Liver (tissue), 9 donors: ENCODE data around the gene PARD6A. TPM values are rescaled to one million over a fixed set of nuclear protein-coding genes. Genes with fewer than 3 reads are reported as not detected.

Experiments
- DNase-seq: peaks from one replicate; pipeline ENCODE4 v3.0.0-alpha.2; 2017; ENCODE audit warnings: low spot score
- H3K27ac ChIP-seq, 2 donors: one replicate each; pipeline ENCODE4 v1.7.0; 2013; ENCODE audit warnings: inconsistent platforms in 2 of 2, low read length in 2 of 2, control low read depth in 1 of 2, low read depth in 1 of 2, mild to moderate bottlenecking in 1 of 2
- H3K27me3 ChIP-seq, 4 donors: one replicate each; pipeline versions ENCODE4 v1.6.1 to v1.7.0; 2013; ENCODE audit warnings: low read length in 3 of 4, inconsistent platforms in 1 of 4, mild to moderate bottlenecking in 1 of 4, moderate library complexity in 1 of 4; ENCODE audit not compliant: control insufficient read depth in 4 of 4, insufficient read depth in 4 of 4
- H3K36me3 ChIP-seq, 4 donors: one replicate each; pipeline versions ENCODE4 v1.6.1 to v1.7.0; 2013; ENCODE audit warnings: low read length in 3 of 4, mild to moderate bottlenecking in 3 of 4, low read depth in 1 of 4, moderate library complexity in 1 of 4; ENCODE audit not compliant: control insufficient read depth in 4 of 4, insufficient read depth in 3 of 4
- H3K4me1 ChIP-seq, 4 donors: one replicate each; pipeline versions ENCODE4 v1.6.1 to v1.7.0; 2013; ENCODE audit warnings: low read length in 3 of 4, mild to moderate bottlenecking in 3 of 4, moderate library complexity in 1 of 4; ENCODE audit not compliant: control insufficient read depth in 4 of 4, insufficient read depth in 4 of 4
- H3K4me3 ChIP-seq, 3 donors: one replicate each; pipeline versions ENCODE4 v1.6.1 to v1.7.0; 2013; ENCODE audit warnings: low read length in 3 of 3, control low read depth in 1 of 3, low read depth in 1 of 3, mild to moderate bottlenecking in 1 of 3
- H3K9ac ChIP-seq, 2 donors: one replicate each; pipeline ENCODE4 v1.7.0; 2013; ENCODE audit warnings: low read length in 2 of 2, mild to moderate bottlenecking in 2 of 2, moderate library complexity in 2 of 2, control low read depth in 1 of 2, low read depth in 1 of 2
- H3K9me3 ChIP-seq, 4 donors: one replicate each; pipeline versions ENCODE4 v1.6.1 to v1.7.0; 2013; ENCODE audit warnings: low read length in 3 of 4; ENCODE audit not compliant: control insufficient read depth in 4 of 4
- ATF3 ChIP-seq: IDR thresholded peaks from 2 replicates; pipeline ENCODE4 v1.6.1; 2016; ENCODE audit warnings: antibody characterized with exemption
- CTCF ChIP-seq: fragments of 150-350 bp; IDR thresholded peaks from 2 replicates; pipeline ENCODE4 v1.5.1; 2017; ENCODE audit warnings: improper control_type of control experiment, low read depth, low read length; ENCODE audit not compliant: missing input control
- EGR1 ChIP-seq, 2 donors: IDR thresholded peaks; 2 replicates each; pipeline ENCODE4 v1.6.1; 2016 to 2018; ENCODE audit warnings: antibody characterized with exemption in 2 of 2, low read depth in 2 of 2
- FOXA1 ChIP-seq: IDR thresholded peaks from 2 replicates; pipeline ENCODE4 v1.6.1; 2016; ENCODE audit warnings: antibody characterized with exemption
- FOXA2 ChIP-seq: IDR thresholded peaks from 2 replicates; pipeline ENCODE4 v1.6.1; 2016; ENCODE audit warnings: antibody characterized with exemption
- GABPA ChIP-seq, 2 donors: IDR thresholded peaks in 1 of 2; conservative IDR thresholded peaks in 1 of 2; 2 replicates each; pipeline ENCODE4 v1.6.1; 2016; ENCODE audit warnings: antibody characterized with exemption in 2 of 2, mild to moderate bottlenecking in 1 of 2, moderate library complexity in 1 of 2
- HNF4A ChIP-seq, 2 donors: conservative IDR thresholded peaks; 2 replicates each; pipeline ENCODE4 v1.6.1; 2016; ENCODE audit warnings: antibody characterized with exemption in 2 of 2, mild to moderate bottlenecking in 2 of 2
- HNF4G ChIP-seq: IDR thresholded peaks from 2 replicates; pipeline ENCODE4 v1.6.1; 2016; ENCODE audit warnings: antibody characterized with exemption
- JUND ChIP-seq, 2 donors: IDR thresholded peaks; 2 replicates each; pipeline ENCODE4 v1.6.1; 2016; ENCODE audit warnings: antibody characterized with exemption in 2 of 2
- MAX ChIP-seq: IDR thresholded peaks from 2 replicates; pipeline ENCODE4 v1.6.1; 2016; ENCODE audit warnings: antibody characterized with exemption
- NR2F2 ChIP-seq: IDR thresholded peaks from 2 replicates; pipeline ENCODE4 v1.6.1; 2016; ENCODE audit warnings: antibody characterized with exemption
- RAD21 ChIP-seq, 2 donors: IDR thresholded peaks; 2 replicates each; pipeline ENCODE4 v1.6.1; 2016; ENCODE audit warnings: antibody characterized with exemption in 2 of 2, mild to moderate bottlenecking in 2 of 2
- REST ChIP-seq: IDR thresholded peaks from 2 replicates; pipeline ENCODE4 v1.6.1; 2016; ENCODE audit warnings: antibody characterized with exemption, mild to moderate bottlenecking
- RXRA ChIP-seq, 2 donors: IDR thresholded peaks; 2 replicates each; pipeline ENCODE4 v1.6.1; 2017 to 2018; ENCODE audit warnings: antibody characterized with exemption in 2 of 2, mild to moderate bottlenecking in 1 of 2
- SP1 ChIP-seq: IDR thresholded peaks from 2 replicates; pipeline ENCODE4 v1.6.1; 2018; ENCODE audit warnings: antibody characterized with exemption, mild to moderate bottlenecking
- TAF1 ChIP-seq: conservative IDR thresholded peaks from 2 replicates; pipeline ENCODE4 v1.6.1; 2016; ENCODE audit warnings: antibody characterized with exemption, mild to moderate bottlenecking
- YY1 ChIP-seq: IDR thresholded peaks from 2 replicates; pipeline ENCODE4 v1.6.1; 2016; ENCODE audit warnings: antibody characterized with exemption, mild to moderate bottlenecking
- ZBTB33 ChIP-seq: IDR thresholded peaks from 2 replicates; pipeline ENCODE4 v1.6.1; 2016; ENCODE audit warnings: antibody characterized with exemption
- WGBS: extraction: QIAGEN DNeasy Blood & Tissue Kit; methylation state at CpG from one replicate; pipeline ENCODE4 v1.1.7; 2013; 5-methylcytosine and 5-hydroxymethylcytosine counted together
- polyA plus RNA-seq, 2 donors: library from polyadenylated mRNA; stranded (reverse) in 1 of 2; unstranded in 1 of 2; fragments of 200-250 nt in 1 of 2; fragments of >200 nt in 1 of 2; fragmentation: Nextera tagmentation in 1 of 2; extraction: Ambion mirVana in 1 of 2; gene quantifications; one replicate each; pipeline versions ENCODE4 v1.2.1 to v1.2.3, GENCODE V29; 2013 to 2015
- total RNA-seq, 2 donors: library from RNA; depleted of rRNA; stranded (reverse); fragments of >200 nt; gene quantifications; one replicate each; pipeline ENCODE4 v1.2.3, GENCODE V29; 2014
- donor health status: healthy.
- donor health status: healthy.
- donor health status: healthy.
- donor health status: healthy.
- donor health status: healthy.

Gene PARD6A
- total and polyA plus RNA-seq, 4 donors, result 0.42 to 2.4 (median 1.8) TPM

- no peaks in the 10 kb centered on the region for H3K9me3 ChIP-seq
- DNase-seq, result no peak
- no peaks in the 10 kb centered on the region for H3K27me3 ChIP-seq
- TF ChIP-seq HNF4G, result no peak
- TF ChIP-seq YY1, result no peak
- no peak for TF ChIP-seq RXRA (IDR thresholded peaks at IDR 0.05)
- no peak for TF ChIP-seq FOXA1
- no peak for TF ChIP-seq HNF4A (conservative IDR thresholded peaks at IDR 0.05)
- TF ChIP-seq GABPA (IDR thresholded peaks at IDR 0.05 in 1 of 2, conservative IDR thresholded peaks at IDR 0.05 in 1 of 2), result no peak
- TF ChIP-seq REST, result no peak
- no peak for TF ChIP-seq NR2F2
- TF ChIP-seq RAD21 (IDR thresholded peaks at IDR 0.05), result no peak
- TF ChIP-seq FOXA2, result no peak
- no peak for TF ChIP-seq MAX
- TF ChIP-seq SP1, result no peak
- TF ChIP-seq TAF1, result no peak
- no peak for TF ChIP-seq JUND (IDR thresholded peaks at IDR 0.05)
- no peak for TF ChIP-seq EGR1 (IDR thresholded peaks at IDR 0.05; ENCODE audit: low read depth in 2 of 2)
- no peak for TF ChIP-seq ATF3
- TF ChIP-seq ZBTB33, result no peak
- no peak for TF ChIP-seq CTCF
- no peak overlapping the region for H3K4me3 ChIP-seq
- H3K4me1 ChIP-seq, result peaks cover 14 to 35% (median 22%) of the 10 kb centered on the region in 4 donors
- 91% methylated on average over 9 of the region's 9 CpGs for WGBS
- peaks cover 0 to 1% (median 0%) of the 10 kb centered on the region in 4 donors for H3K36me3 ChIP-seq
- no peak overlapping the region for H3K9ac ChIP-seq
- no peak overlapping the region for H3K27ac ChIP-seq
Observed at GRCh38 chr16:67656344-67657016, 4.3 kb upstream of the PARD6A start.
